ENCODE measurements around the gene MEIS1.

DNA sequence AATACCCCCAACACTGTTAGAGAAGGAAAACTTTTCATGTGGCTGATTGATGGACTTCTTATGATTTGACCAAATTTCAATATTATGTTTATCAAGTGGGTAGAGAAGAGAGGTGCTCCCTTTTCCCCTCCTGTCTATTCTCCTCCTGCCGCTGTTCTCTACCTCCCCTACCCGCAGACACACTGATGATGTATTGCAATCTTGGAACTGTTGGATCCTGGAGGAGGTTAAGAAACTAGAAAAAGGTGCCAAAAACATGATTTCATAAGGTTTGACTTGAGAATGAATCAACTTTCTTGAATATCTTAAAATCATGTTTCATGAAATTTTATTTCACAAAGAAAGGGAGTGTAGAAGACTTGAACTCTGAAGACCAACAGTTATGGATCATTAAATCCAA lies 125.8 kb downstream of the MEIS1 start:
- TF ChIP-seq CTCF (conservative IDR thresholded peaks at IDR 0.05) = no peak
- TF ChIP-seq EZH2 (IDR thresholded peaks at IDR 0.05; ENCODE audit: low read depth) = no peak
